ENCODE results near the gene TRIM67.

- no peak for TF ChIP-seq CTCF (conservative IDR thresholded peaks at IDR 0.05)
- no peak for TF ChIP-seq EZH2 (IDR thresholded peaks at IDR 0.05; ENCODE audit: low read depth)
Measured at GRCh38 chr1:231193710-231194340, 32.0 kb downstream of the TRIM67 start.
